HepG2 (cell line): ENCODE results near the gene TCTN2. TPM values are rescaled to one million over a fixed set of nuclear protein-coding genes. Genes with fewer than 3 reads are reported as not detected.

Experiments used
- ATF7-NPFF ChIP-seq: sonication (generic); formaldehyde crosslinking; IDR thresholded peaks from 2 replicates; pipeline ENCODE4 v1.8.1; 2023; ENCODE audit warnings: mild to moderate bottlenecking, low read depth, missing genetic modification reagents, moderate library complexity
- BCL6 ChIP-seq: IDR thresholded peaks from 2 replicates; pipeline ENCODE4 v1.6.1; 2016; ENCODE audit warnings: missing genetic modification reagents, missing compliant biosample characterization
- FOXK2 ChIP-seq: fragments of 450-650 bp; IDR thresholded peaks from 2 replicates; pipeline ENCODE4 v1.6.1; 2016
- HNRNPUL1 ChIP-seq: fragments of 200-400 bp; formaldehyde crosslinking; IDR thresholded peaks from 2 replicates; pipeline ENCODE4 v1.6.1; 2017; ENCODE audit warnings: low read depth, mild to moderate bottlenecking, low read length, moderate library complexity
- MEF2D ChIP-seq: sonication (generic); formaldehyde crosslinking; IDR thresholded peaks from 2 replicates; pipeline ENCODE4 v1.5.1; 2020; ENCODE audit warnings: mild to moderate bottlenecking, missing genetic modification reagents
- NCOR1 ChIP-seq: fragments of 200-600 bp; sonication (generic); IDR thresholded peaks from 2 replicates; pipeline ENCODE4 v1.7.0; 2017; ENCODE audit warnings: antibody characterized with exemption, low read length, borderline replicate concordance
- SRY ChIP-seq: sonication (generic); formaldehyde crosslinking; IDR thresholded peaks from 2 replicates; pipeline ENCODE4 v1.8.0; 2022; ENCODE audit warnings: mild to moderate bottlenecking, missing genetic modification reagents
- ZMYM4 ChIP-seq: sonication (generic); formaldehyde crosslinking; IDR thresholded peaks from 2 replicates; pipeline ENCODE4 v1.8.1; 2023; ENCODE audit warnings: mild to moderate bottlenecking, missing genetic modification reagents
- ZNF205 ChIP-seq: IDR thresholded peaks from 2 replicates; pipeline ENCODE4 v1.6.1; 2018; ENCODE audit warnings: missing biosample characterization, missing genetic modification reagents
- ZNF460 ChIP-seq: sonication (generic); formaldehyde crosslinking; IDR thresholded peaks from 2 replicates; pipeline ENCODE4 v1.5.1; 2020; ENCODE audit warnings: missing genetic modification reagents, mild to moderate bottlenecking, borderline replicate concordance
- ZNF570 ChIP-seq: sonication (generic); formaldehyde crosslinking; IDR thresholded peaks from 2 replicates; pipeline ENCODE4 v1.4.0; 2020; ENCODE audit warnings: mild to moderate bottlenecking, missing genetic modification reagents, borderline replicate concordance
- ZNF749 ChIP-seq: sonication (generic); formaldehyde crosslinking; IDR thresholded peaks from 2 replicates; pipeline ENCODE4 v1.8.0; 2022; ENCODE audit warnings: mild to moderate bottlenecking, missing genetic modification reagents, moderate library complexity, borderline replicate concordance
- ZSCAN25 ChIP-seq: sonication (generic); formaldehyde crosslinking; IDR thresholded peaks from 2 replicates; pipeline ENCODE4 v1.8.0; 2022; ENCODE audit warnings: mild to moderate bottlenecking, missing genetic modification reagents
- polyA plus RNA-seq, 8 experiments: library from polyadenylated mRNA; depleted of rRNA in 3 of 8; stranded (reverse) in 7 of 8; unstranded in 1 of 8; fragments of >200 nt; fragmentation: Illumina TruSeq in 4 of 8; extraction: Trizol in 4 of 8; gene quantifications; 2 replicates each; pipeline versions ENCODE4 v1.2.1 to v1.2.3, GENCODE V29; 2011 to 2016; ENCODE audit warnings: low read depth in 4 of 8, missing spikeins in 1 of 8, mixed read lengths in 1 of 8; ENCODE audit not compliant: insufficient read depth in 1 of 8
- total RNA-seq, 5 experiments: library from RNA; depleted of rRNA; stranded (reverse); fragments of >200 nt; fragmentation: Illumina TruSeq; extraction: Trizol; gene quantifications; 2 replicates each; pipeline ENCODE4 v1.2.3, GENCODE V29; 2016; ENCODE audit warnings: low read depth in 1 of 5
- TF ChIP-seq, protein P1 (sequence below): sonication (generic); formaldehyde crosslinking; IDR thresholded peaks from 2 replicates; pipeline ENCODE4 v1.4.0; 2020; ENCODE audit warnings: missing genetic modification reagents
- TF ChIP-seq, protein P2 (sequence below): sonication (generic); formaldehyde crosslinking; conservative IDR thresholded peaks from 2 replicates; pipeline ENCODE4 v1.8.0; 2022; ENCODE audit warnings: low read depth, missing genetic modification reagents
- TF ChIP-seq, protein P3 (sequence below): sonication (generic); formaldehyde crosslinking; IDR thresholded peaks from 2 replicates; pipeline ENCODE4 v1.4.0; 2020; ENCODE audit warnings: missing genetic modification reagents
- TF ChIP-seq, protein P4 (sequence below): sonication (generic); formaldehyde crosslinking; IDR thresholded peaks from 2 replicates; pipeline ENCODE4 v1.4.0; 2020; ENCODE audit warnings: missing genetic modification reagents, borderline replicate concordance

Gene TCTN2
- total and polyA plus RNA-seq, 2 of the 13 experiments (the other 11 are each of a cell fraction or from before 2014, with no cell fraction given): 5.0 to 8.1 TPM

DNA sequence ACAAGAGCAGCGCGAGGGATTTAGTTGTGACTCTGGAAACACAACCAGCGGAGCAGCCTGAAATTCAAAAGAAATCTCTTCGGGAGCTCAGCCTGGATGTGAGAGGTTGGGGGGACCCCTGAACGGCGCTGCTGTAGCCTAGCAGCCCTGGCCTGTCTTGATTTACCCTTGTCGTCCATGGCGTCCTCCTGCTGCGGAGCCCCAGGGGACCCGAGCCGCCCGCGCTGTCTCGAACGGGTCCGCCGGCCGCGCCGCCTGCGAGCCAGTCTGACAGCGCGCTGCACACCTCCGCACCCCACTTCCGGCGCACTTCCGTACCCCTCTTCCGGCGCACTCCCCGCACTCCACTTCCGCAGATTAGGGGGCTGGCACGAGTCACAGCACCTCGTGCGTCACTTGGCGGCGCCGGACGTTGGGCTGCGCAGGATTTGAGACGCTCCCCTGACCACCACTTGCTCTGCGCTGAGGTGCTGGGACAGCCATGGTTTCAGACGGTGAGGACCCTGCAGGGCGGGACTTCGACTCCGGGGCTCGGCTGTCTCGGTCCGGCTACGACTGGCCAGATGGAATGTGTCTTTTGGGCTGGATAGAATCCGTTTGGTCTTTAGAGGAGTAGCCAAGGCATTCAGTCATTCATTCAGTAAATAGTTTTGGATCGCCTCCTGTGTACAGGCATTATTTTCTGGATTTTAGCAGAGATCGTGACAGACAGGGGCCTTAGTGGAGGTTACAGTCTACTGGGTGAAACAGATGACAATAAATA is 37.4 kb upstream of the TCTN2 start, which contains the start of the genes EIF2B1 and GTF2H3 (continued):
- peak; percentile 25; the same call in 1 of the 2 replicates for TF ChIP-seq SRY (CRISPR knock-in tag)
- TF ChIP-seq ZSCAN25 (CRISPR knock-in tag): 0 out of 2 replicates have a peak, but pooled peaks have one; percentile 61
- TF ChIP-seq HNRNPUL1: no peak; the same call in 1 of the 2 replicates
- TF ChIP-seq, protein P1, sequence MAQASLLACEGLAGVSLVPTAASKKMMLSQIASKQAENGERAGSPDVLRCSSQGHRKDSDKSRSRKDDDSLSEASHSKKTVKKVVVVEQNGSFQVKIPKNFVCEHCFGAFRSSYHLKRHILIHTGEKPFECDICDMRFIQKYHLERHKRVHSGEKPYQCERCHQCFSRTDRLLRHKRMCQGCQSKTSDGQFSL (CRISPR knock-in tag): no peak
- TF ChIP-seq FOXK2: peak; percentile 70
- TF ChIP-seq, protein P2, sequence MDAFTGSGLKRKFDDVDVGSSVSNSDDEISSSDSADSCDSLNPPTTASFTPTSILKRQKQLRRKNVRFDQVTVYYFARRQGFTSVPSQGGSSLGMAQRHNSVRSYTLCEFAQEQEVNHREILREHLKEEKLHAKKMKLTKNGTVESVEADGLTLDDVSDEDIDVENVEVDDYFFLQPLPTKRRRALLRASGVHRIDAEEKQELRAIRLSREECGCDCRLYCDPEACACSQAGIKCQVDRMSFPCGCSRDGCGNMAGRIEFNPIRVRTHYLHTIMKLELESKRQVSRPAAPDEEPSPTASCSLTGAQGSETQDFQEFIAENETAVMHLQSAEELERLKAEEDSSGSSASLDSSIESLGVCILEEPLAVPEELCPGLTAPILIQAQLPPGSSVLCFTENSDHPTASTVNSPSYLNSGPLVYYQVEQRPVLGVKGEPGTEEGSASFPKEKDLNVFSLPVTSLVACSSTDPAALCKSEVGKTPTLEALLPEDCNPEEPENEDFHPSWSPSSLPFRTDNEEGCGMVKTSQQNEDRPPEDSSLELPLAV: no peak; the same call in 1 of the 2 replicates
- TF ChIP-seq ZMYM4: peak; percentile 97
- peak; percentile 62; the same call in 1 of the 2 replicates for TF ChIP-seq ZNF749 (CRISPR knock-in tag)
- no peak for TF ChIP-seq ZNF570 (CRISPR knock-in tag)
- TF ChIP-seq MEF2D (CRISPR knock-in tag): peak; percentile 75
- TF ChIP-seq, protein P3, sequence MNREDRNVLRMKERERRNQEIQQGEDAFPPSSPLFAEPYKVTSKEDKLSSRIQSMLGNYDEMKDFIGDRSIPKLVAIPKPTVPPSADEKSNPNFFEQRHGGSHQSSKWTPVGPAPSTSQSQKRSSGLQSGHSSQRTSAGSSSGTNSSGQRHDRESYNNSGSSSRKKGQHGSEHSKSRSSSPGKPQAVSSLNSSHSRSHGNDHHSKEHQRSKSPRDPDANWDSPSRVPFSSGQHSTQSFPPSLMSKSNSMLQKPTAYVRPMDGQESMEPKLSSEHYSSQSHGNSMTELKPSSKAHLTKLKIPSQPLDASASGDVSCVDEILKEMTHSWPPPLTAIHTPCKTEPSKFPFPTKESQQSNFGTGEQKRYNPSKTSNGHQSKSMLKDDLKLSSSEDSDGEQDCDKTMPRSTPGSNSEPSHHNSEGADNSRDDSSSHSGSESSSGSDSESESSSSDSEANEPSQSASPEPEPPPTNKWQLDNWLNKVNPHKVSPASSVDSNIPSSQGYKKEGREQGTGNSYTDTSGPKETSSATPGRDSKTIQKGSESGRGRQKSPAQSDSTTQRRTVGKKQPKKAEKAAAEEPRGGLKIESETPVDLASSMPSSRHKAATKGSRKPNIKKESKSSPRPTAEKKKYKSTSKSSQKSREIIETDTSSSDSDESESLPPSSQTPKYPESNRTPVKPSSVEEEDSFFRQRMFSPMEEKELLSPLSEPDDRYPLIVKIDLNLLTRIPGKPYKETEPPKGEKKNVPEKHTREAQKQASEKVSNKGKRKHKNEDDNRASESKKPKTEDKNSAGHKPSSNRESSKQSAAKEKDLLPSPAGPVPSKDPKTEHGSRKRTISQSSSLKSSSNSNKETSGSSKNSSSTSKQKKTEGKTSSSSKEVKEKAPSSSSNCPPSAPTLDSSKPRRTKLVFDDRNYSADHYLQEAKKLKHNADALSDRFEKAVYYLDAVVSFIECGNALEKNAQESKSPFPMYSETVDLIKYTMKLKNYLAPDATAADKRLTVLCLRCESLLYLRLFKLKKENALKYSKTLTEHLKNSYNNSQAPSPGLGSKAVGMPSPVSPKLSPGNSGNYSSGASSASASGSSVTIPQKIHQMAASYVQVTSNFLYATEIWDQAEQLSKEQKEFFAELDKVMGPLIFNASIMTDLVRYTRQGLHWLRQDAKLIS: 0 out of 2 replicates have a peak, but pooled peaks have one; percentile 32
- no peak for TF ChIP-seq ZNF460 (CRISPR knock-in tag)
- 0 out of 2 replicates have a peak, but pooled peaks have one; percentile 51 for TF ChIP-seq ZNF205 (CRISPR knock-in tag)
- TF ChIP-seq BCL6: no peak; the same call in 1 of the 2 replicates
- no peak for TF ChIP-seq NCOR1
- peak; percentile 86 for TF ChIP-seq ATF7-NPFF (CRISPR knock-in tag)
- TF ChIP-seq, protein P4, sequence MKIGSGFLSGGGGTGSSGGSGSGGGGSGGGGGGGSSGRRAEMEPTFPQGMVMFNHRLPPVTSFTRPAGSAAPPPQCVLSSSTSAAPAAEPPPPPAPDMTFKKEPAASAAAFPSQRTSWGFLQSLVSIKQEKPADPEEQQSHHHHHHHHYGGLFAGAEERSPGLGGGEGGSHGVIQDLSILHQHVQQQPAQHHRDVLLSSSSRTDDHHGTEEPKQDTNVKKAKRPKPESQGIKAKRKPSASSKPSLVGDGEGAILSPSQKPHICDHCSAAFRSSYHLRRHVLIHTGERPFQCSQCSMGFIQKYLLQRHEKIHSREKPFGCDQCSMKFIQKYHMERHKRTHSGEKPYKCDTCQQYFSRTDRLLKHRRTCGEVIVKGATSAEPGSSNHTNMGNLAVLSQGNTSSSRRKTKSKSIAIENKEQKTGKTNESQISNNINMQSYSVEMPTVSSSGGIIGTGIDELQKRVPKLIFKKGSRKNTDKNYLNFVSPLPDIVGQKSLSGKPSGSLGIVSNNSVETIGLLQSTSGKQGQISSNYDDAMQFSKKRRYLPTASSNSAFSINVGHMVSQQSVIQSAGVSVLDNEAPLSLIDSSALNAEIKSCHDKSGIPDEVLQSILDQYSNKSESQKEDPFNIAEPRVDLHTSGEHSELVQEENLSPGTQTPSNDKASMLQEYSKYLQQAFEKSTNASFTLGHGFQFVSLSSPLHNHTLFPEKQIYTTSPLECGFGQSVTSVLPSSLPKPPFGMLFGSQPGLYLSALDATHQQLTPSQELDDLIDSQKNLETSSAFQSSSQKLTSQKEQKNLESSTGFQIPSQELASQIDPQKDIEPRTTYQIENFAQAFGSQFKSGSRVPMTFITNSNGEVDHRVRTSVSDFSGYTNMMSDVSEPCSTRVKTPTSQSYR: peak; percentile 67; the same call in 1 of the 2 replicates
